Mesendoderm (in vitro differentiated cells): ENCODE measurements around the gene ZNF318. TPM values are rescaled to one million over a fixed set of nuclear protein-coding genes. Genes with fewer than 3 reads are reported as not detected.
"Not testable (repeated sequence)": the region's sequence is repeated elsewhere in the genome, so short reads cannot be mapped to it uniquely, and the experiment has no call there.

ENCODE experiments used
- DNase-seq: peaks from one replicate; pipeline ENCODE4 v3.0.0; 2013
- H2AK5ac ChIP-seq: 2 replicates; pipeline ENCODE4 v1.6.1; 2013; ENCODE audit warnings: low read length, inconsistent platforms
- H2BK120ac ChIP-seq: 2 replicates; pipeline ENCODE4 v1.6.1; 2013; ENCODE audit warnings: low read depth, mild to moderate bottlenecking, low read length, moderate library complexity, mixed read lengths
- H2BK15ac ChIP-seq: replicated peaks from 2 replicates; pipeline ENCODE4 v1.6.1; 2013; ENCODE audit warnings: low read depth, mild to moderate bottlenecking, moderate library complexity
- H2BK5ac ChIP-seq: 2 replicates; pipeline ENCODE4 v1.6.1; 2013; ENCODE audit warnings: low read length, inconsistent platforms
- H3K18ac ChIP-seq: 2 replicates; pipeline ENCODE4 v1.6.1; 2013; ENCODE audit warnings: mild to moderate bottlenecking, low read length, mixed read lengths
- H3K23ac ChIP-seq: one replicate; pipeline ENCODE4 v1.6.1; 2013; ENCODE audit warnings: low read length
- H3K27ac ChIP-seq: 2 replicates; pipeline ENCODE4 v1.5.1; 2013; ENCODE audit warnings: low read depth, mild to moderate bottlenecking, inconsistent platforms, low read length, moderate library complexity
- H3K27me3 ChIP-seq: 2 replicates; pipeline ENCODE4 v1.6.1; 2013; ENCODE audit warnings: low read length, control low read depth, mild to moderate bottlenecking, inconsistent platforms; ENCODE audit not compliant: insufficient read depth, poor library complexity
- H3K36me3 ChIP-seq: 2 replicates; pipeline ENCODE4 v1.6.1; 2013; ENCODE audit warnings: low read length, inconsistent platforms; ENCODE audit not compliant: control insufficient read depth, insufficient read depth
- H3K4ac ChIP-seq: one replicate; pipeline ENCODE4 v1.6.1; 2013; ENCODE audit warnings: low read depth, mild to moderate bottlenecking, low read length, moderate library complexity
- H3K4me1 ChIP-seq: 2 replicates; pipeline ENCODE4 v1.6.1; 2013; ENCODE audit warnings: low read depth, low read length, inconsistent platforms; ENCODE audit not compliant: control insufficient read depth
- H3K4me2 ChIP-seq: 2 replicates; pipeline ENCODE4 v1.6.1; 2013; ENCODE audit warnings: low read length
- H3K4me3 ChIP-seq: 2 replicates; pipeline ENCODE4 v1.5.1; 2013; ENCODE audit warnings: mild to moderate bottlenecking, low read length
- H3K56ac ChIP-seq: one replicate; pipeline ENCODE4 v1.6.1; 2013; ENCODE audit warnings: low read length
- H3K79me1 ChIP-seq: 2 replicates; pipeline ENCODE4 v1.6.1; 2013; ENCODE audit warnings: low read length, inconsistent platforms
- H3K79me2 ChIP-seq: 2 replicates; pipeline ENCODE4 v1.6.1; 2013; ENCODE audit warnings: mild to moderate bottlenecking, low read length; ENCODE audit not compliant: control insufficient read depth, insufficient read depth
- H3K9ac ChIP-seq: 2 replicates; pipeline ENCODE4 v1.6.1; 2013; ENCODE audit warnings: low read length, inconsistent platforms
- H4K5ac ChIP-seq: one replicate; pipeline ENCODE4 v1.6.1; 2013; ENCODE audit warnings: low read length
- H4K8ac ChIP-seq: one replicate; pipeline ENCODE4 v1.6.1; 2013; ENCODE audit warnings: low read depth, mild to moderate bottlenecking, control low read depth, low read length, moderate library complexity
- WGBS: extraction: QIAGEN DNeasy Blood & Tissue Kit; methylation state at CpG from one replicate; pipeline ENCODE4 v1.1.7; 2013; ENCODE audit warnings: low lambda C conversion rate, missing lambda C conversion rate; ENCODE audit not compliant: insufficient coverage; ENCODE audit errors: extremely low coverage; 5-methylcytosine and 5-hydroxymethylcytosine counted together
- polyA plus RNA-seq, 2 experiments: library from polyadenylated mRNA; stranded (reverse); fragments of 200-250 nt; gene quantifications; one replicate each; pipeline ENCODE4 v1.2.3, GENCODE V29; 2013

ZNF318 gene, protein sequence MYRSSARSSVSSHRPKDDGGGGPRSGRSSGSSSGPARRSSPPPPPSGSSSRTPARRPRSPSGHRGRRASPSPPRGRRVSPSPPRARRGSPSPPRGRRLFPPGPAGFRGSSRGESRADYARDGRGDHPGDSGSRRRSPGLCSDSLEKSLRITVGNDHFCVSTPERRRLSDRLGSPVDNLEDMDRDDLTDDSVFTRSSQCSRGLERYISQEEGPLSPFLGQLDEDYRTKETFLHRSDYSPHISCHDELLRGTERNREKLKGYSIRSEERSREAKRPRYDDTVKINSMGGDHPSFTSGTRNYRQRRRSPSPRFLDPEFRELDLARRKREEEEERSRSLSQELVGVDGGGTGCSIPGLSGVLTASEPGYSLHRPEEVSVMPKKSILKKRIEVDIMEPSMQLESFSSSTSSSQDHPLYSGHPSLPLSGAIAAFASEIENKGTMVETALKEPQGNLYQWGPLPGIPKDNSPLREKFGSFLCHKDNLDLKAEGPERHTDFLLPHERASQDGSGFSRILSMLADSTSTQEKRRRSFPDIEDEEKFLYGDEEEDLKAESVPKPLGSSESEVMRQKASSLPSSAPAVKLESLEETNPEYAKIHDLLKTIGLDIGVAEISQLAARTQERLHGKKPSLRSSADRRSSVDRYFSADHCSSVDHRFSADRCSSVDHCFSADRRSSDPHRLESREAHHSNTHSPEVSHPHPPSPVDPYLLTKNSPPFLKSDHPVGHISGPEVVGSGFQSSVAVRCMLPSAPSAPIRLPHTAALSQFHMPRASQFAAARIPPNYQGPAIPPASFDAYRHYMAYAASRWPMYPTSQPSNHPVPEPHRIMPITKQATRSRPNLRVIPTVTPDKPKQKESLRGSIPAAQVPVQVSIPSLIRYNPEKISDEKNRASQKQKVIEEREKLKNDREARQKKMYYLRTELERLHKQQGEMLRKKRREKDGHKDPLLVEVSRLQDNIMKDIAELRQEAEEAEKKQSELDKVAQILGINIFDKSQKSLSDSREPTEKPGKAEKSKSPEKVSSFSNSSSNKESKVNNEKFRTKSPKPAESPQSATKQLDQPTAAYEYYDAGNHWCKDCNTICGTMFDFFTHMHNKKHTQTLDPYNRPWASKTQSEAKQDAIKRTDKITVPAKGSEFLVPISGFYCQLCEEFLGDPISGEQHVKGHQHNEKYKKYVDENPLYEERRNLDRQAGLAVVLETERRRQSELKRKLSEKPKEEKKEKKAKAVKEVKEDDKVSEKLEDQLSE (N-terminal part only)
- polyA plus RNA-seq (2013, experiment 1 of 2) = 6.2 TPM
- 6.5 TPM for polyA plus RNA-seq (2013, experiment 2 of 2)

DNA sequence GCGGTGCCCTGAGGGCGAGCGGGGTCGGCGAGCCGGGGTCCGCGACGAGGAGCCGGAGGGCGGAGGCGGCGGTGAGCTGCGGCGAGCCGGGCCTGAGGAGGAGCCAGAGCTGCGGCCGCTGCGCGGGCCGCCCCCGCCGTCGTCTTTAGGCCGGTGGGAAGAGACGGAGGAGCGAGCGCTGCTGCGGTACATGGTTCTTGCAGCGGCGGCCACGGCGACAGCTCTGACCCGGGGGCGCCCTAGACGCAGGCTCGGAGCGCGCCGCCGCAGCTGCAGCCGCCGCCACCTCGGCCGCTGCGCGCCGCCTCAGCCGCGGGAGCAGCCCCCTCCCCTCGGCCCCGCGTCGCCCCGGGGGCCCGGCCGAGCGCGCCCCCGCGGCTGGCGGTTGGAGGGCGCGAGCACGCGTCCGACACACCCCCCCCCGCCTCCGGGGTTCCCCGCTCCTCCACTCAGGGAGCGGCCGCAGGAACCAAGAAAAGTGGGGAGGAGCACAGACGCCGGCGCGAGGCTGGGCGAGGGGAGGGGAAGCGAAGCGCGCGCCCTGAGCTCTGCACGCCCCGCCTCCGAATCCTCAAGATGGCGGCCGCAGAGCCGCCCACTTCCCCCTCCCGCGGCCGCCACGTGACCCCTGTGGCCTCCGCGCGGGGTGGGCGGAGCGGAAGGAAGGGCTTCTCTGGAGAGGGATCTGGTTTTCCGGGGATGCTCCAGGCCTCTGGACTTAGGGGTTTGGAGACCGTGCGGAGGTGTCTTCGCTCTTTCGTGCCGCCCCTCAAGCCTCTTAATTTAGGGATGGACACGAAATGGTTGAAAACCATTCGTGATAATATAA is at the start of gene ZNF318:
Gene ZNF318 (minus strand): TSS at position 474 of the 829 bp plus-strand sequence. CDS start 282 bp downstream, at position 192.
- Histone ChIP-seq H3K4me1 (peaks cover 6% of the 10 kb centered on the region), H4K5ac (no peak within 1 kb of the TSS), H2AK5ac (no peak within 1 kb of the TSS), H2BK120ac (no peak within 1 kb of the TSS), H3K27ac (peak within 1 kb of the TSS; percentile 99), H3K56ac (peak within 1 kb of the TSS; percentile 93), H3K79me1 (peaks cover 2% of the 10 kb centered on the region), H3K9ac (peak within 1 kb of the TSS; percentile 73), H2BK5ac (no peak within 1 kb of the TSS), H2BK15ac (no peak within 1 kb of the TSS), H3K27me3 (no peaks in the 10 kb centered on the region), H3K4me3 (peak within 1 kb of the TSS; percentile 22), H3K79me2 (no peaks in the 10 kb centered on the region), H3K36me3 (no peaks in the 10 kb centered on the region), H3K4me2 (peak within 1 kb of the TSS; percentile 64), H3K23ac (peak within 1 kb of the TSS; percentile 94), H4K8ac (peak within 1 kb of the TSS; percentile 84), H3K18ac (peak within 1 kb of the TSS; percentile 85), H3K4ac (peak within 1 kb of the TSS; percentile 46)
- no CpG with 5 or more reads among the region's 104 CpGs for WGBS
- peak; percentile 99 for DNase-seq

DNA sequence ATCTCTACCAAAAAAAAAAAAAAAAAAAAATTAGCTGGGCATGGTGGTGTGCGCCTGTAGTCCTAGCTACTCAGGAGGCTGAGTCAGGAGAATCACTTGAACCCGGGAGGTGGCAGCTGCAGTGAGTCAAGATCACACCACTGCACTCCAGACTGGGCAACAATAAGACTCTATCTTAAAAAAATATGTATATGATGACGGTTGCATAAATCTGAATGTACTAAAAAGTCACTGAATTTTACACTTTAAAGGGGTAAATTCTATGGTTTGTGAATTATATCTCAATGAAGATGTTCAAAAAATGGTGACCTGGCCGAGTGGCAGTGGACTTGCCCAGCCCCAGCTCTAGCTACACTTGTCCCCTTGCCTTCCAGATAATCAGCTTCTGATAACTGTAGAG is 47.5 kb upstream of the ZNF318 start:
- no peak overlapping the region for H3K4me3 ChIP-seq
- H2BK120ac ChIP-seq = no peak overlapping the region
- H3K79me1 ChIP-seq = no peaks in the 10 kb centered on the region
- H2BK5ac ChIP-seq = no peak overlapping the region
- no peaks in the 10 kb centered on the region for H3K4me1 ChIP-seq
- H3K18ac ChIP-seq = no peak overlapping the region
- H3K56ac ChIP-seq = no peak overlapping the region
- H3K4me2 ChIP-seq = no peak overlapping the region
- H3K27me3 ChIP-seq = peaks cover 2% of the 10 kb centered on the region
- DNase-seq = no peak
- no peaks in the 10 kb centered on the region for H3K79me2 ChIP-seq
- no peak overlapping the region for H4K5ac ChIP-seq
- H3K23ac ChIP-seq = no peak overlapping the region
- no peak overlapping the region for H4K8ac ChIP-seq
- H3K9ac ChIP-seq = no peak overlapping the region
- no peak overlapping the region for H2AK5ac ChIP-seq
- no peak overlapping the region for H3K4ac ChIP-seq
- H2BK15ac ChIP-seq = no peak overlapping the region
- no peaks in the 10 kb centered on the region for H3K36me3 ChIP-seq
- no CpG with 5 or more reads among the region's 4 CpGs for WGBS
- H3K27ac ChIP-seq = no peak overlapping the region

DNA sequence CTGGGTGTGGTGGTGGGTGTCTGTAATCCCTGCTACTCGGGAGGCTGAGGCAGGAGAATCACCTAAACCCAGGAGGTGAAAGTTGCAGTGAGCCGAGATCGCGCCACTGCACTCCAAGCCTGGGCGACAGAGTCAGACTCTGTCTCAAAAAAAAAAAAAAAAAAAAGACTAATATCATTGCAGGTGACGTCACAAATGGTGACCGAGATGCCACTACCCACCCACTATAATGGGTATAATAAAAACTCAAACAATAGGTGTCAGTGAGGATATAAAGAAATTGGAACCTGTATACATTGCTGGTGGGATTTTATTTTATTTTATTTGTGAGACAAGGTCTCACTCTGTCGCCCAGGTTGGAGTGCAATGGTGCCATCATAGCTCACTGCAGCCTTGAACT is 45.8 kb upstream of the ZNF318 start:
- H2AK5ac ChIP-seq, H3K23ac ChIP-seq, H3K9ac ChIP-seq, H3K4me2 ChIP-seq, H3K36me3 ChIP-seq, H3K18ac ChIP-seq, H3K4me3 ChIP-seq, H2BK120ac ChIP-seq, H3K4me1 ChIP-seq, H3K27me3 ChIP-seq, H2BK15ac ChIP-seq, H3K56ac ChIP-seq, H3K79me1 ChIP-seq, H3K27ac ChIP-seq, H3K79me2 ChIP-seq, DNase-seq, H3K4ac ChIP-seq, H4K5ac ChIP-seq, H2BK5ac ChIP-seq, H4K8ac ChIP-seq: not testable (repeated sequence)
- no CpG with 5 or more reads among the region's 8 CpGs for whole genome bisulfite sequencing

DNA sequence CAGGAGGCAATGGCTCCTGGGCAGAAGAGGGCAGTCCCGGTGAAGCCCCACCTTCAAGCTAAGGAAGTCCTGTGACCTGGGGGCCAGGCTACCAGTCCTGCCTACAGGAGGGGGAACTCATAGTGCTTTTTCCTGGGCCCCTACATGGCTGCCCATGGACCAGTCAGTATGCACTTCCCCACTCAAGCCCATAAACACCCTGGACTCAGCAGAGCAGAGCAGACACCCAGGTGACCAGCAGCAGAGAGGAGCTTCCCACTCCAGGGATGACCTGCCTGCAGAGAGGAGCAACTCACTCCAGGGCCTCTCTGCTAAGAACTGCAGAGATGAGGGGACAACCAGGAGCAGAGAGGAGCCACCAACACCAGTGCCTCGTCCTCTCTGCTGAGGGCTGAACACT is 43.6 kb upstream of the ZNF318 start:
- Histone ChIP-seq H3K36me3 (no peaks in the 10 kb centered on the region), H3K56ac (no peak overlapping the region), H2BK120ac (no peak overlapping the region), H2BK15ac (no peak overlapping the region), H3K23ac (no peak overlapping the region), H3K4me2 (no peak overlapping the region), H4K8ac (no peak overlapping the region), H3K27me3 (no peaks in the 10 kb centered on the region), H3K4me3 (no peak overlapping the region), H3K79me2 (no peaks in the 10 kb centered on the region), H3K9ac (no peak overlapping the region), H3K27ac (no peak overlapping the region), H4K5ac (no peak overlapping the region), H3K79me1 (no peaks in the 10 kb centered on the region), H3K18ac (no peak overlapping the region), H2AK5ac (no peak overlapping the region), H3K4ac (no peak overlapping the region), H3K4me1 (no peaks in the 10 kb centered on the region), H2BK5ac (no peak overlapping the region)
- WGBS = no CpG with 5 or more reads among the region's 2 CpGs
- no peak for DNase-seq

DNA sequence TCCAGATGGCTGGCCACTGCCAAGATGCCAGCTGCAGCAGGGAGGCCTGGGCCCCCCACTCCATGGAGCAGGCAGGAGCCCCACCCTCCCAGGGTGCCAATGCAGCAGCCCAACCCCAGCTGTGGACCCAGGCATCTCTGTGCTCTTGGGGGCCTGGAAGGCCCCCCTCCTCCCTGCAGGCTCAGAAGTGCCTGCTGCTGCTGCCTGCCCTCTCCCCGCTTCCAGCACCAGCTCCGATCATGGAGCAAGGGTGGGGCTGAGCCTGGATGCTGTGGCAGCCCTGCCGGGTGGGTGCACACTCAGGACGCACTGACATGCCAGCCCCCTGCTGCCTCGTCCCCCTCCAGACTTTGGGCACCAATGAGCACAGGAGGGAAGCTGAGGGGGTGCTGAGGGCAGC is 43.1 kb upstream of the ZNF318 start:
- Histone ChIP-seq H3K23ac (no peak overlapping the region), H3K79me2 (no peaks in the 10 kb centered on the region), H3K18ac (no peak overlapping the region), H4K5ac (no peak overlapping the region), H2BK5ac (no peak overlapping the region), H3K4me1 (no peaks in the 10 kb centered on the region), H2BK15ac (no peak overlapping the region), H4K8ac (no peak overlapping the region), H3K56ac (no peak overlapping the region), H2BK120ac (no peak overlapping the region), H3K79me1 (no peaks in the 10 kb centered on the region), H2AK5ac (no peak overlapping the region), H3K4ac (no peak overlapping the region), H3K36me3 (no peaks in the 10 kb centered on the region), H3K27me3 (no peaks in the 10 kb centered on the region), H3K4me2 (no peak overlapping the region), H3K4me3 (no peak overlapping the region), H3K27ac (no peak overlapping the region), H3K9ac (no peak overlapping the region)
- no CpG with 5 or more reads among the region's 5 CpGs for WGBS
- DNase-seq = no peak
